ENCODE data around the gene MARK4.

DNA sequence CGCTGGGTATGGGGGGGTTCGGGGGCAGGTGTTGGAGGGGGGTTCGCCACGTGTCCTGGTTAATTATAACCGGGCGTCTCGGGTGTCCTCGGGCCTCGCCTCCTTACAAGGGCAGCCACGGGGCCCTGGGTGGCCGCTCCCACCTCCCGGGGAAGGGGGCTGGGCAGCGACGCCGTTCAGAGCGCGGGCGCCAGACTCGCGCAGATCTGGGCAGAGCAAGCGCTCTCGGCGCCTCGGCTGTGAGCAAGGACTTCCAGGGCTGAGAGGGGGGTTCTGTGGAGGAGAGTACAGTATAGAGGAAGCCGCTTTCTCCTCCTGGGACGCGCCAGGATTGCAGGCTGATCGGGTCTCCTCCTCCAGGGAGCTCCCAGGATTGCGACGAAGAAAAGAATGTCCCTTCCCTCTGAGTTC lies 72.6 kb downstream of the MARK4 start:
- TF ChIP-seq, protein P1, sequence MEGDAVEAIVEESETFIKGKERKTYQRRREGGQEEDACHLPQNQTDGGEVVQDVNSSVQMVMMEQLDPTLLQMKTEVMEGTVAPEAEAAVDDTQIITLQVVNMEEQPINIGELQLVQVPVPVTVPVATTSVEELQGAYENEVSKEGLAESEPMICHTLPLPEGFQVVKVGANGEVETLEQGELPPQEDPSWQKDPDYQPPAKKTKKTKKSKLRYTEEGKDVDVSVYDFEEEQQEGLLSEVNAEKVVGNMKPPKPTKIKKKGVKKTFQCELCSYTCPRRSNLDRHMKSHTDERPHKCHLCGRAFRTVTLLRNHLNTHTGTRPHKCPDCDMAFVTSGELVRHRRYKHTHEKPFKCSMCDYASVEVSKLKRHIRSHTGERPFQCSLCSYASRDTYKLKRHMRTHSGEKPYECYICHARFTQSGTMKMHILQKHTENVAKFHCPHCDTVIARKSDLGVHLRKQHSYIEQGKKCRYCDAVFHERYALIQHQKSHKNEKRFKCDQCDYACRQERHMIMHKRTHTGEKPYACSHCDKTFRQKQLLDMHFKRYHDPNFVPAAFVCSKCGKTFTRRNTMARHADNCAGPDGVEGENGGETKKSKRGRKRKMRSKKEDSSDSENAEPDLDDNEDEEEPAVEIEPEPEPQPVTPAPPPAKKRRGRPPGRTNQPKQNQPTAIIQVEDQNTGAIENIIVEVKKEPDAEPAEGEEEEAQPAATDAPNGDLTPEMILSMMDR (optimal IDR thresholded peaks at IDR 0.05 in 1 of 3, IDR thresholded peaks at IDR 0.05 in 1 of 3, conservative IDR thresholded peaks at IDR 0.05 in 1 of 3; ENCODE audit: extremely low read depth in 1 of 3, insufficient read depth in 2 of 3, low read length in 3 of 3) = no peak
- TF ChIP-seq EZH2 (IDR thresholded peaks at IDR 0.05; ENCODE audit: low read length) = no peak
